ENCODE measurements around the gene SELE. TPM values are rescaled to one million over a fixed set of nuclear protein-coding genes. Genes with fewer than 3 reads are reported as not detected.

SELE gene
- total RNA-seq, 4 donors from 2014 or later = 0.09 to 0.20 TPM; not detected in 2

GRCh38 chr1:169680377-169681019, 53.4 kb downstream of the SELE start:
- no peak for DNase-seq
- TF ChIP-seq, protein P1, sequence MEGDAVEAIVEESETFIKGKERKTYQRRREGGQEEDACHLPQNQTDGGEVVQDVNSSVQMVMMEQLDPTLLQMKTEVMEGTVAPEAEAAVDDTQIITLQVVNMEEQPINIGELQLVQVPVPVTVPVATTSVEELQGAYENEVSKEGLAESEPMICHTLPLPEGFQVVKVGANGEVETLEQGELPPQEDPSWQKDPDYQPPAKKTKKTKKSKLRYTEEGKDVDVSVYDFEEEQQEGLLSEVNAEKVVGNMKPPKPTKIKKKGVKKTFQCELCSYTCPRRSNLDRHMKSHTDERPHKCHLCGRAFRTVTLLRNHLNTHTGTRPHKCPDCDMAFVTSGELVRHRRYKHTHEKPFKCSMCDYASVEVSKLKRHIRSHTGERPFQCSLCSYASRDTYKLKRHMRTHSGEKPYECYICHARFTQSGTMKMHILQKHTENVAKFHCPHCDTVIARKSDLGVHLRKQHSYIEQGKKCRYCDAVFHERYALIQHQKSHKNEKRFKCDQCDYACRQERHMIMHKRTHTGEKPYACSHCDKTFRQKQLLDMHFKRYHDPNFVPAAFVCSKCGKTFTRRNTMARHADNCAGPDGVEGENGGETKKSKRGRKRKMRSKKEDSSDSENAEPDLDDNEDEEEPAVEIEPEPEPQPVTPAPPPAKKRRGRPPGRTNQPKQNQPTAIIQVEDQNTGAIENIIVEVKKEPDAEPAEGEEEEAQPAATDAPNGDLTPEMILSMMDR (IDR thresholded peaks at IDR 0.05 in 4 of 5, conservative IDR thresholded peaks at IDR 0.05 in 1 of 5) = no peak
- TF ChIP-seq POLR2A (IDR thresholded peaks at IDR 0.05) = no peak
- H3K27ac ChIP-seq = no peak overlapping the region
- in situ Hi-C loops (cut with MboI; ENCODE audit: low sequenced_read_pairs in 4 of 4) = no loop called here
- H3K36me3 ChIP-seq = no peaks in the 10 kb centered on the region
- no peaks in the 10 kb centered on the region for H3K27me3 ChIP-seq
- no peaks in the 10 kb centered on the region for H3K4me1 ChIP-seq
- no peak for ATAC-seq
- no peak overlapping the region for H3K4me3 ChIP-seq
- intact Hi-C loops (cut with DNase I; ENCODE audit: low total_unique reads) = no loop called here
- H3K9me3 ChIP-seq = no peaks in the 10 kb centered on the region

GRCh38 chr1:169679692-169680091, 54.2 kb downstream of the SELE start:
- Histone ChIP-seq H3K4me3 (no peak overlapping the region), H3K9me3 (no peaks in the 10 kb centered on the region), H3K27me3 (no peaks in the 10 kb centered on the region), H3K27ac (no peak overlapping the region), H3K36me3 (no peaks in the 10 kb centered on the region), H3K4me1 (no peaks in the 10 kb centered on the region)
- TF ChIP-seq POLR2A (IDR thresholded peaks at IDR 0.05) = no peak
- TF ChIP-seq, protein P1 (IDR thresholded peaks at IDR 0.05 in 4 of 5, conservative IDR thresholded peaks at IDR 0.05 in 1 of 5) = no peak
- ATAC-seq (no peak), DNase-seq (no peak)
- intact Hi-C loops (cut with DNase I; ENCODE audit: low total_unique reads) = no loop called here
- in situ Hi-C loops (cut with MboI; ENCODE audit: low sequenced_read_pairs in 4 of 4) = no loop called here

DNA sequence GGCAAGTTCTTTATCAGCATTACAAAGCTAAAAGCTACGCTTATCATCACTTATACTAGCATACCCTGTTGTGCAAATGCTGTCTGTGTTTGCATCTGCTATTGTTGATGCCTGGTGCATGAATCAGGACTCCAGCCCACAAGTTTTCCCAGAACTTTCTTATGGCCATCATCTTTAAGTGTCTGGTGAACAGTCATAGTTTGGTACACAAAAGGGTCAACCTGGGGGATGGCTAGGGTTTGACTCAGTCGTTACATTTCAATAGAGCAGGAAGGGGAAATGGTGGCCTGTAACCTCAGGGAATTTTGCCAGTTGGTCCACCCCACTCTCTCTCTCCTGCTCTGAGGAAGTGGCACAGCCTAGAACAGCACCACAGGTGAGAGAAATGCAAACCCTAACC, 57.9 kb downstream of the SELE start:
- in situ Hi-C loops (cut with MboI; ENCODE audit: low sequenced_read_pairs in 4 of 4) = no loop called here
- no peak for ATAC-seq
- intact Hi-C loops (cut with DNase I; ENCODE audit: low total_unique reads) = no loop called here

More for the DNA sequence above, 57.9 kb downstream of the SELE start:
- no peak for DNase-seq
- H3K4me3 ChIP-seq = no peak overlapping the region
- no peak overlapping the region for H3K27ac ChIP-seq
- H3K9me3 ChIP-seq = no peaks in the 10 kb centered on the region
- no peaks in the 10 kb centered on the region for H3K4me1 ChIP-seq
- TF ChIP-seq POLR2A (IDR thresholded peaks at IDR 0.05) = no peak
- TF ChIP-seq, protein P1 (IDR thresholded peaks at IDR 0.05 in 4 of 5, conservative IDR thresholded peaks at IDR 0.05 in 1 of 5) = no peak
- no peaks in the 10 kb centered on the region for H3K36me3 ChIP-seq
- no peaks in the 10 kb centered on the region for H3K27me3 ChIP-seq

Other genes with a start within 250 kb of the SELE start
- gene SLC19A2, start 248.1 kb downstream of the SELE start, total RNA-seq = 100 to 1,000 TPM in 2 of 4 donors, 10 to 100 TPM in 2; 93.3 to 176 (median 99.8) TPM
- gene F5, start 147.6 kb downstream of the SELE start, total RNA-seq = under 1 TPM; 0.07 to 0.68 (median 0.22) TPM
- 1 to 10 TPM in 2 of 4 donors, under 1 TPM in 2; 0.85 to 2.5 (median 1.2) TPM for gene SELP, start 104.0 kb downstream of the SELE start, total RNA-seq
- gene SELL, start 22.5 kb downstream of the SELE start, total RNA-seq = under 1 TPM in 3 of 4 donors, not detected in 1; 0.24 to 0.72 (median 0.55) TPM
- gene METTL18, start 60.8 kb upstream of the SELE start, total RNA-seq = 1 to 10 TPM; 1.1 to 3.6 (median 2.7) TPM
- gene SCYL3, start 159.8 kb upstream of the SELE start, total RNA-seq = 10 to 100 TPM in 3 of 4 donors, 1 to 10 TPM in 1; 6.2 to 14.3 (median 12.8) TPM